Kidney (tissue), 14 donors: ENCODE data around the gene ACAA1. TPM values are rescaled to one million over a fixed set of nuclear protein-coding genes. Genes with fewer than 3 reads are reported as not detected.

Experiments
- DNase-seq, 5 donors: peaks; one replicate each; pipeline ENCODE4 v3.0.0-alpha.2; 2013 to 2020
- FAIRE-seq: peaks from 2 replicates; lab custom pipeline; 2012; peaks lifted over from hg19 to GRCh38; lab: Jason Lieb, UNC
- H3K27ac ChIP-seq, 2 donors: one replicate each; pipeline ENCODE4 v1.7.0; 2013; ENCODE audit warnings: low read depth in 2 of 2, low read length in 2 of 2, inconsistent platforms in 1 of 2
- H3K27me3 ChIP-seq: one replicate; pipeline ENCODE4 v1.7.1; 2013; ENCODE audit warnings: low read length, inconsistent platforms; ENCODE audit not compliant: control insufficient read depth, insufficient read depth
- H3K36me3 ChIP-seq, 3 donors: one replicate each; pipeline versions ENCODE4 v1.7.0 to v1.7.1; 2013; ENCODE audit warnings: low read length in 3 of 3, control low read depth in 1 of 3, inconsistent platforms in 1 of 3; ENCODE audit not compliant: insufficient read depth in 3 of 3, control insufficient read depth in 2 of 3
- H3K4me1 ChIP-seq, 3 donors: one replicate each; pipeline versions ENCODE4 v1.7.0 to v1.7.1; 2013; ENCODE audit warnings: low read length in 3 of 3, inconsistent platforms in 1 of 3, low read depth in 1 of 3; ENCODE audit not compliant: control insufficient read depth in 2 of 3, insufficient read depth in 2 of 3
- H3K4me3 ChIP-seq, 3 donors: one replicate each; pipeline versions ENCODE4 v1.7.0 to v1.8.1; 2013; ENCODE audit warnings: low read length in 3 of 3, control low read depth in 1 of 3, inconsistent platforms in 1 of 3
- H3K9ac ChIP-seq, 3 donors: one replicate each; pipeline versions ENCODE4 v1.7.0 to v1.7.1; 2013; ENCODE audit warnings: low read length in 3 of 3, control low read depth in 1 of 3, inconsistent platforms in 1 of 3
- H3K9me3 ChIP-seq, 3 donors: one replicate each; pipeline versions ENCODE4 v1.7.0 to v1.7.1; 2013; ENCODE audit warnings: low read length in 3 of 3, control low read depth in 1 of 3, inconsistent platforms in 1 of 3; ENCODE audit not compliant: control insufficient read depth in 2 of 3, insufficient read depth in 1 of 3
- CTCF ChIP-seq: IDR thresholded peaks from 3 replicates; pipeline ENCODE4 v1.5.1; 2012; ENCODE audit warnings: mild to moderate bottlenecking, moderate library complexity, borderline replicate concordance; ENCODE audit not compliant: insufficient read depth; ENCODE audit errors: extremely low read depth
- intact Hi-C: fragments of 100-400 bp; cut with DNase I; formaldehyde crosslinking; loops from one replicate; pipeline ENCODE4 v1.11.1; 2022
- polyA plus RNA-seq: library from polyadenylated mRNA; stranded (reverse); fragments of 350-450 nt; fragmentation: Illumina TruSeq; extraction: RNeasy Lipid Tissue Mini Kit (QIAGEN cat#74804); gene quantifications from one replicate; pipeline ENCODE4 v1.2.3, GENCODE V29; 2014; ENCODE audit warnings: low read depth, low replicate concordance; ENCODE audit not compliant: insufficient read depth
- total RNA-seq: library from RNA; stranded (reverse); fragmentation: NEBNext Ultra II Directional; extraction: Animal tissue kit (Norgen Biotek cat#: 25700); gene quantifications from one replicate; pipeline ENCODE4 v1.2.1, GENCODE V29; 2021
- donor health status: control.
- donor health status: control.
- donor health status: control.
- donor health status: control.
- donor health status: control.
- donor health status: DM: yes; HTN: yes; CAD: no.
- donor health status: Normal renal cell carcinoma (clear cell type).

ACAA1 gene
- total and polyA plus RNA-seq, 2 donors from 2014 or later = 90.0 to 566 TPM

- intact Hi-C loops = no loop called here
- FAIRE-seq = no peak
- no peaks in the 10 kb centered on the region for H3K9me3 ChIP-seq
- no peak for TF ChIP-seq CTCF
- H3K4me3 ChIP-seq = peak overlapping the region in 1 of 3 donors; percentile 82
- peaks cover 5 to 52% (median 24%) of the 10 kb centered on the region in 3 donors for H3K36me3 ChIP-seq
- peak overlapping the region in 1 of 3 donors; percentile 80 for H3K9ac ChIP-seq
- no peaks in the 10 kb centered on the region for H3K27me3 ChIP-seq
- H3K4me1 ChIP-seq = peaks cover 0 to 53% (median 39%) of the 10 kb centered on the region in 3 donors
- peak in 2 of 5 donors; percentile 24 to 48 for DNase-seq
- H3K27ac ChIP-seq = peak overlapping the region; percentile 61 to 74
These were observed 3.1 kb downstream of the ACAA1 start for GRCh38 chr3:38133557-38134405.

- Histone ChIP-seq H3K4me3 (peak overlapping the region in 1 of 3 donors; percentile 19), H3K27me3 (no peaks in the 10 kb centered on the region), H3K9me3 (no peaks in the 10 kb centered on the region), H3K36me3 (peaks cover 5 to 56% (median 25%) of the 10 kb centered on the region in 3 donors), H3K27ac (peak overlapping the region; percentile 56 to 61), H3K4me1 (peaks cover 0 to 53% (median 38%) of the 10 kb centered on the region in 3 donors), H3K9ac (no peak overlapping the region)
- intact Hi-C loops = no loop called here
- no peak for TF ChIP-seq CTCF
- no peak for FAIRE-seq
- DNase-seq = no peak
These were observed 3.7 kb downstream of the ACAA1 start for GRCh38 chr3:38133209-38133556.

GRCh38 chr3:38131621-38132369 is 5.1 kb downstream of the ACAA1 start:
- DNase-seq = peak in 4 of 5 donors; percentile 13 to 65 (median 42)
- Histone ChIP-seq H3K4me3 (no peak overlapping the region), H3K27me3 (no peaks in the 10 kb centered on the region), H3K4me1 (peaks cover 0 to 47% (median 32%) of the 10 kb centered on the region in 3 donors), H3K9me3 (no peaks in the 10 kb centered on the region), H3K27ac (peak overlapping the region; percentile 56 to 59), H3K36me3 (peaks cover 5 to 68% (median 39%) of the 10 kb centered on the region in 3 donors), H3K9ac (no peak overlapping the region)
- FAIRE-seq = no peak
- TF ChIP-seq CTCF = peak; percentile 19
- intact Hi-C loops = no loop called here
